PC-3 (cell line): ENCODE measurements around the gene SMYD3. TPM values are rescaled to one million over a fixed set of nuclear protein-coding genes. Genes with fewer than 3 reads are reported as not detected.
A peak's percentile ranks its signal among the peaks of the same experiment; 100 is the strongest.

ENCODE experiments used
- ATAC-seq: fragments of 200-7000 bp; cut with Tn5 transposase; 2 replicates; pipeline ENCODE4 v1.9.1; 2020; ENCODE audit warnings: mild to moderate bottlenecking, moderate library complexity
- BruUV-seq: library from RNA; stranded (reverse); fragments of 400-500 nt; replicated peaks from 2 replicates; lab custom pipeline; 2021; lab: Mats Ljungman, UMichigan
- CTCF ChIA-PET: fragments of 300-600 bp; sonication (Branson Sonifier 250); formaldehyde crosslinking; loops from one replicate; lab custom pipeline; 2022; ENCODE audit warnings: antibody characterized with exemption; lab: Charles Lee
- POLR2A ChIA-PET: fragments of 300-600 bp; sonication (Branson Sonifier 250); formaldehyde crosslinking; loops from one replicate; lab custom pipeline; 2022; ENCODE audit warnings: antibody characterized with exemption; ENCODE audit not compliant: unreplicated experiment; lab: Charles Lee
- DNase-seq: peaks from one replicate; pipeline ENCODE4 v3.0.0-alpha.2; 2015
- H2AFZ ChIP-seq: fragments of 300-600 bp; sonication (generic); 2 replicates; pipeline ENCODE4 v1.6.0; 2016; ENCODE audit warnings: antibody characterized with exemption, low read length
- H3F3A ChIP-seq: fragments of 300-600 bp; sonication (generic); one replicate; pipeline ENCODE4 v1.6.0; 2017; ENCODE audit warnings: antibody characterized with exemption, low read length, control low read depth, mild to moderate bottlenecking; ENCODE audit not compliant: unreplicated experiment
- H3K27ac ChIP-seq: fragments of 300-600 bp; sonication (generic); 2 replicates; pipeline ENCODE4 v1.5.1; 2016; ENCODE audit warnings: mild to moderate bottlenecking, low read length
- H3K27me3 ChIP-seq: fragments of 300-600 bp; sonication (generic); 2 replicates; pipeline ENCODE4 v1.6.1; 2016; ENCODE audit warnings: low read length, mixed read lengths
- H3K36me3 ChIP-seq: fragments of 300-600 bp; sonication (generic); 2 replicates; pipeline ENCODE4 v1.6.1; 2016; ENCODE audit warnings: low read depth, mixed run types, low read length, mixed read lengths
- H3K4me1 ChIP-seq: fragments of 300-600 bp; sonication (generic); 2 replicates; pipeline ENCODE4 v1.5.1; 2016; ENCODE audit warnings: low read length; ENCODE audit not compliant: insufficient read depth
- H3K4me2 ChIP-seq: fragments of 300-600 bp; sonication (generic); 2 replicates; pipeline ENCODE4 v1.6.0; 2016; ENCODE audit warnings: low read length
- H3K4me3 ChIP-seq: fragments of 300-600 bp; sonication (generic); 2 replicates; pipeline ENCODE4 v1.5.1; 2016; ENCODE audit warnings: mild to moderate bottlenecking, low read length, mixed read lengths
- H3K79me2 ChIP-seq: fragments of 300-600 bp; sonication (generic); 2 replicates; pipeline ENCODE4 v1.6.1; 2017; ENCODE audit warnings: low read length, mixed read lengths
- H3K9ac ChIP-seq: fragments of 300-600 bp; sonication (generic); 2 replicates; pipeline ENCODE4 v1.6.0; 2016; ENCODE audit warnings: mild to moderate bottlenecking, low read length
- H3K9me2 ChIP-seq: fragments of 300-600 bp; sonication (generic); replicated peaks from 2 replicates; pipeline ENCODE4 v1.6.1; 2016; ENCODE audit warnings: mixed run types, low read length, mixed read lengths
- H3K9me3 ChIP-seq: fragments of 300-600 bp; sonication (generic); 2 replicates; pipeline ENCODE4 v1.6.1; 2016; ENCODE audit warnings: low read length, mixed read lengths
- H4K20me1 ChIP-seq: fragments of 300-600 bp; sonication (generic); 2 replicates; pipeline ENCODE4 v1.6.1; 2016; ENCODE audit warnings: low read length, mixed read lengths
- CTCF ChIP-seq: fragments of 300-600 bp; sonication (generic); conservative IDR thresholded peaks from 2 replicates; pipeline ENCODE4 v1.5.1; 2017; ENCODE audit warnings: antibody characterized with exemption, low read depth, mild to moderate bottlenecking, low read length
- EZH2 ChIP-seq: fragments of 300-600 bp; sonication (generic); IDR thresholded peaks from one replicate; pipeline ENCODE4 v1.6.1; 2017; ENCODE audit warnings: antibody characterized with exemption, mild to moderate bottlenecking, low read length; ENCODE audit not compliant: unreplicated experiment
- EZH2phosphoT487 ChIP-seq: fragments of 300-600 bp; sonication (generic); IDR thresholded peaks from 2 replicates; pipeline ENCODE4 v1.6.1; 2018; ENCODE audit warnings: mild to moderate bottlenecking, antibody characterized with exemption, low read length, borderline replicate concordance
- intact Hi-C: fragments of 100-400 bp; cut with micrococcal nuclease; formaldehyde crosslinking; loops from 2 replicates; pipeline ENCODE4 v1.9.0; 2023
- total RNA-seq: library from RNA; depleted of rRNA; stranded (reverse); fragments of >200 nt; gene quantifications from 2 replicates; pipeline ENCODE4 v1.2.3, GENCODE V29; 2014

The SMYD3 gene
- total RNA-seq, 1 experiment from 2014 or later = 33.0 TPM

GRCh38 chr1:245933431-245934045 is 573.5 kb downstream of the SMYD3 start:
- ATAC-seq (no peak), DNase-seq (no peak)
- POLR2A ChIA-PET = no interaction called here
- no peak overlapping the region for H2AFZ ChIP-seq
- H3K4me1 ChIP-seq = no peaks in the 10 kb centered on the region
- no peaks in the 10 kb centered on the region for H3K79me2 ChIP-seq
- H3K27me3 ChIP-seq = no peaks in the 10 kb centered on the region
- H3K27ac ChIP-seq = no peak overlapping the region
- BruUV-seq = no TSS peak
- H3K4me3 ChIP-seq = no peak overlapping the region
- CTCF ChIA-PET = no interaction called here
- no peaks in the 10 kb centered on the region for H3F3A ChIP-seq
- no peaks in the 10 kb centered on the region for H3K36me3 ChIP-seq
- H3K9me2 ChIP-seq = no peaks in the 10 kb centered on the region
- no peak for TF ChIP-seq EZH2phosphoT487
- no peak for TF ChIP-seq CTCF
- TF ChIP-seq EZH2 = no peak
- H3K9ac ChIP-seq = no peak overlapping the region
- intact Hi-C loops = no loop called here
- H3K9me3 ChIP-seq = no peaks in the 10 kb centered on the region
- H4K20me1 ChIP-seq = no peaks in the 10 kb centered on the region
- H3K4me2 ChIP-seq = no peak overlapping the region

GRCh38 chr1:245932302-245932972 is 574.6 kb downstream of the SMYD3 start:
- ATAC-seq = peak; percentile 85
- ChIA-PET CTCF (no interaction called here), POLR2A (no interaction called here)
- no peaks in the 10 kb centered on the region for H3K9me3 ChIP-seq
- H2AFZ ChIP-seq = no peak overlapping the region
- no peaks in the 10 kb centered on the region for H3K27me3 ChIP-seq
- no TSS peak for BruUV-seq
- H3K9me2 ChIP-seq = no peaks in the 10 kb centered on the region
- no peaks in the 10 kb centered on the region for H3K4me1 ChIP-seq
- no peaks in the 10 kb centered on the region for H3K36me3 ChIP-seq
- no peaks in the 10 kb centered on the region for H3F3A ChIP-seq
- no peak overlapping the region for H3K27ac ChIP-seq
- no peaks in the 10 kb centered on the region for H3K79me2 ChIP-seq
- no peak for TF ChIP-seq EZH2phosphoT487
- TF ChIP-seq EZH2 = no peak
- no peak for TF ChIP-seq CTCF
- intact Hi-C loops = no loop called here
- H3K4me2 ChIP-seq = no peak overlapping the region
- H3K9ac ChIP-seq = no peak overlapping the region
- H4K20me1 ChIP-seq = no peaks in the 10 kb centered on the region
- no peak overlapping the region for H3K4me3 ChIP-seq
- DNase-seq = peak; percentile 13

GRCh38 chr1:245931450-245931849 is 575.6 kb downstream of the SMYD3 start:
- Histone ChIP-seq H3K4me1 (no peaks in the 10 kb centered on the region), H3K9me2 (no peaks in the 10 kb centered on the region), H3K79me2 (no peaks in the 10 kb centered on the region), H3K27ac (no peak overlapping the region), H2AFZ (no peak overlapping the region), H3K4me2 (no peak overlapping the region), H4K20me1 (no peaks in the 10 kb centered on the region), H3K9ac (no peak overlapping the region), H3K36me3 (no peaks in the 10 kb centered on the region), H3F3A (no peaks in the 10 kb centered on the region), H3K9me3 (no peaks in the 10 kb centered on the region), H3K4me3 (no peak overlapping the region), H3K27me3 (no peaks in the 10 kb centered on the region)
- ATAC-seq (no peak), DNase-seq (no peak)
- ChIA-PET POLR2A (no interaction called here), CTCF (no interaction called here)
- intact Hi-C loops = no loop called here
- TF ChIP-seq EZH2phosphoT487 (no peak), EZH2 (no peak), CTCF (no peak)
- no TSS peak for BruUV-seq
